Measurements from ENCODE around the gene MBD3L1.

MBD3L1 gene

GRCh38 chr19:8880868-8881488 lies 48.8 kb downstream of the MBD3L1 start:
- H3K4me3 ChIP-seq (ENCODE audit: low read depth, low read length) = no peak overlapping the region

- H3K4me3 ChIP-seq (ENCODE audit: low read depth, low read length) = no peak overlapping the region
These were observed 49.3 kb downstream of the MBD3L1 start for GRCh38 chr19:8881512-8881911.

DNA sequence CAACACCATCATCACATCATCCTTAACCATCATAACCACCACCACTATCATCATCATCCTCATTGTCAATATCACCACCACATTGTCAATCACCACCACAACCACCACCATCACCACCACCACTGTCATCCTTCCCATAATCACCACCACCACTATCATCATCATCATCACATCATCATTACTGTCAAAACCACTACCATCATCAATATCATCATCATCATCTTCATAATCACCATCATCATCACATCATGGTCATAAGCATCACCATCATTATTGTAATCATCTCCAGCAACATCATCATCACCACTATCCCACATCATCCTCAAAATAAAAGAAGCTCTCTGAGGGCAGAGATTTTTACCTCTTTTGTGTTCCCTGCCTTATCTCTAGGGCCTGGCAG lies 52.2 kb downstream of the MBD3L1 start:
- no peak overlapping the region for H3K4me3 ChIP-seq (ENCODE audit: low read depth, low read length)

DNA sequence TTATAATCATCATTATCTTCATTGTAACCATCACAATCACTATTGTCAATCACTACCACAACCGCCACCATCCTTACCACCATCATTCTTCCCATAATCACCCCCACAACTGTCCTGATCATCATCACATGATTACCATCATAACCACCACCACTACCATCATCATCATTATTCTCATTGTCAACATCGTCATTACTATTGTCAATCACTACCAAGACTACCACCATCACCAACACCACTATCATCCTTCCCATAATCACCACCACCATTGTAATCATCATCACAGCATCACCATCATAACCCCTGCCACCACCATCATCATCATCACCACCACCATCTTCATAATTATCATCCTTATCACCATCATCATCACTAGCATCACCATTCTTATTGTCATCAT lies 55.2 kb downstream of the MBD3L1 start:
- H3K4me3 ChIP-seq (ENCODE audit: low read depth, low read length) = no peak overlapping the region

GRCh38 chr19:8890260-8890659 lies 58.1 kb downstream of the MBD3L1 start:
- no peak overlapping the region for H3K4me3 ChIP-seq (ENCODE audit: low read depth, low read length)

All from iPS-11a (cell line).